T-helper 1 cell treated with Interleukin-12 subunit alpha and Interleukin-12 subunit beta and Interleukin-4 antibody, amounts not matched to agents 30 ng/mL and 1 ng/mL, for 36 hours (primary cell): Measurements from ENCODE around the gene CEND1. TPM values are rescaled to one million over a fixed set of nuclear protein-coding genes. Genes with fewer than 3 reads are reported as not detected.

Source experiments
- intact Hi-C: fragments of 100-400 bp; cut with micrococcal nuclease; formaldehyde crosslinking; loops from one replicate; pipeline ENCODE4 v1.15.1; 2024
- total RNA-seq: library from RNA; stranded (reverse); gene quantifications from 2 replicates; pipeline ENCODE4 v1.2.3, GENCODE V29; 2022

The CEND1 gene
- total RNA-seq, 1 donor from 2014 or later, result 4.1 TPM

GRCh38 chr11:796565-797295 is 6.8 kb upstream of the CEND1 start:
- intact Hi-C loops, result loop anchor here (1.0 to 5.0 kb wide), 14 partner anchors 9 to 589 kb away; partner anchors contain the start of genes BET1L, DEAF1, GATD1 and HRAS

- intact Hi-C loops, result loop anchor here (1.0 to 5.0 kb wide), 12 partner anchors 9 to 589 kb away; partner anchors contain the start of genes BET1L, DEAF1, GATD1 and HRAS
These were observed 6.0 kb upstream of the CEND1 start for GRCh38 chr11:795634-796564.

- intact Hi-C loops, result loop anchor here (5.0 kb wide), 1 partner anchor 588 kb away; the partner anchor contains the start of genes BET1L and RIC8A
These were observed 5.1 kb upstream of the CEND1 start for GRCh38 chr11:794766-795633.

- intact Hi-C loops, result no loop called here
These were observed 4.3 kb upstream of the CEND1 start for GRCh38 chr11:794013-794765.

- intact Hi-C loops, result no loop called here
These were observed 3.7 kb upstream of the CEND1 start for GRCh38 chr11:793556-793955.

GRCh38 chr11:792873-793272 is 3.0 kb upstream of the CEND1 start:
- intact Hi-C loops, result no loop called here

- intact Hi-C loops, result no loop called here
These were observed 2.6 kb upstream of the CEND1 start for GRCh38 chr11:792535-792821.

- intact Hi-C loops, result no loop called here
These were observed 2.0 kb upstream of the CEND1 start for GRCh38 chr11:791658-792534.

- intact Hi-C loops, result no loop called here
These were observed 1.1 kb upstream of the CEND1 start for GRCh38 chr11:790721-791564.

- intact Hi-C loops, result no loop called here
These were observed 643 bp downstream of the CEND1 start for GRCh38 chr11:788953-789940.

GRCh38 chr11:788009-788640 is 1.8 kb downstream of the CEND1 start:
- intact Hi-C loops, result no loop called here

- intact Hi-C loops, result no loop called here
These were observed 2.7 kb downstream of the CEND1 start for GRCh38 chr11:787084-787675.

- intact Hi-C loops, result no loop called here
These were observed 3.4 kb downstream of the CEND1 start for GRCh38 chr11:786235-787083.

- intact Hi-C loops, result no loop called here
These were observed 6.3 kb downstream of the CEND1 start for GRCh38 chr11:783581-784015.
